GM23248 (cell line): ENCODE measurements around the gene LUZP2.

Experiments used
- EZH2 ChIP-seq: fragments of 200-600 bp; sonication (generic); IDR thresholded peaks from 2 replicates; pipeline ENCODE4 v1.6.1; 2018; ENCODE audit warnings: antibody characterized with exemption, mild to moderate bottlenecking; ENCODE audit not compliant: insufficient read depth, poor library complexity, severe bottlenecking
- EZH2phosphoT487 ChIP-seq: fragments of 200-600 bp; sonication (generic); IDR thresholded peaks from 2 replicates; pipeline ENCODE4 v1.6.1; 2018; ENCODE audit warnings: antibody characterized with exemption, moderate library complexity, mild to moderate bottlenecking, low read depth; ENCODE audit not compliant: insufficient read depth

DNA sequence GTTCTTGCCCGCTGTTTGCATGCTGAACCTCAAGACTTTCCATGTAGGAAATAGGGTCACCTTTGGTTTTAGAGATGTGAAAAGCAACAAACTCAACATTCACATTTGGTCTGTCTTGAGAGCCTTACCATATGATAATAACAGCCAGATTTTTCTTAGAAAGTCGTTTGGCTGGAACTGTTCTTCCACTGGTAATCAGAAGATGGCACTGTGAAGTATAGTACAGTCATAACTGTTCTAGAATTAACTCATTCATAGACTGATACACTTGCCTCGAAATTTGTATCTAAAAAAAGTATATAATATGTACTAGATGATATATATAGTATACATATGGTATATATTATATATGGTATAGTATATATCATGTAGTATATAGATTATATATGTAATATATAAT, 12.3 kb downstream of the LUZP2 start:
- TF ChIP-seq EZH2phosphoT487 (no peak), EZH2 (no peak)
